IMR-90 (cell line): ENCODE measurements around the gene TEX35. TPM values are rescaled to one million over a fixed set of nuclear protein-coding genes. Genes with fewer than 3 reads are reported as not detected.

Source experiments
- ATAC-seq: fragments of 200-7000 bp; cut with Tn5 transposase; 2 replicates; pipeline ENCODE4 v1.9.1; 2020; ENCODE audit warnings: low read depth, mild to moderate bottlenecking, moderate library complexity
- BruUV-seq: library from RNA; stranded (reverse); fragments of 400-500 nt; replicated peaks from 2 replicates; lab custom pipeline; 2021; lab: Mats Ljungman, UMichigan
- CTCF ChIA-PET: fragments of 300-600 bp; formaldehyde crosslinking; extraction: SDS; loops from one replicate; lab custom pipeline; 2021; ENCODE audit warnings: antibody characterized with exemption; lab: Yijun Ruan, JAX
- POLR2A ChIA-PET: fragments of 300-600 bp; sonication (Branson Sonifier 250); formaldehyde crosslinking; loops from one replicate; lab custom pipeline; 2022; ENCODE audit warnings: antibody characterized with exemption; ENCODE audit not compliant: unreplicated experiment; lab: Charles Lee
- DNase-seq: peaks from one replicate; pipeline ENCODE4 v3.0.0; 2013
- H2AFZ ChIP-seq: replicated peaks from 2 replicates; pipeline ENCODE3; 2013; ENCODE audit warnings: low read length, mild to moderate bottlenecking; ENCODE audit not compliant: poor library complexity
- H2AK5ac ChIP-seq: 2 replicates; pipeline ENCODE4 v1.6.1; 2013; ENCODE audit warnings: low read depth, low read length, inconsistent platforms
- H2AK9ac ChIP-seq: replicated peaks from 2 replicates; pipeline ENCODE3; 2013; ENCODE audit warnings: mild to moderate bottlenecking, low read depth, low read length, moderate library complexity; ENCODE audit not compliant: poor library complexity
- H2BK120ac ChIP-seq: 2 replicates; pipeline ENCODE4 v1.6.1; 2013; ENCODE audit warnings: low read depth, low read length, inconsistent platforms
- H2BK15ac ChIP-seq: 3 replicates; pipeline ENCODE4 v1.6.1; 2013; ENCODE audit warnings: low read depth, low read length, inconsistent platforms
- H2BK20ac ChIP-seq: 2 replicates; pipeline ENCODE4 v1.6.1; 2013; ENCODE audit warnings: low read depth, mild to moderate bottlenecking, inconsistent platforms, low read length, moderate library complexity
- H2BK5ac ChIP-seq: 2 replicates; pipeline ENCODE4 v1.6.1; 2013; ENCODE audit warnings: mild to moderate bottlenecking, low read depth, low read length, inconsistent platforms; ENCODE audit not compliant: poor library complexity, severe bottlenecking
- H3K14ac ChIP-seq: replicated peaks from 2 replicates; pipeline ENCODE4 v1.6.1; 2013; ENCODE audit warnings: low read depth, low read length, inconsistent platforms
- H3K18ac ChIP-seq: 2 replicates; pipeline ENCODE4 v1.6.1; 2013; ENCODE audit warnings: low read depth, low read length, control low read depth
- H3K23ac ChIP-seq: 2 replicates; pipeline ENCODE4 v1.6.1; 2013; ENCODE audit warnings: low read depth, low read length, inconsistent platforms
- H3K27ac ChIP-seq: 2 replicates; pipeline ENCODE4 v1.5.1; 2013; ENCODE audit warnings: mild to moderate bottlenecking, control low read depth, low read length; ENCODE audit not compliant: insufficient read depth
- H3K27me3 ChIP-seq: 2 replicates; pipeline ENCODE4 v1.6.1; 2013; ENCODE audit warnings: low read length; ENCODE audit not compliant: control insufficient read depth, insufficient read depth
- H3K36me3 ChIP-seq: 2 replicates; pipeline ENCODE4 v1.6.1; 2013; ENCODE audit warnings: low read length, mixed read lengths; ENCODE audit not compliant: control insufficient read depth, insufficient read depth
- H3K4ac ChIP-seq: 2 replicates; pipeline ENCODE4 v1.6.1; 2013; ENCODE audit warnings: low read depth, low read length, inconsistent platforms
- H3K4me1 ChIP-seq: 2 replicates; pipeline ENCODE4 v1.6.1; 2013; ENCODE audit warnings: low read length, mixed read lengths; ENCODE audit not compliant: control insufficient read depth, insufficient read depth
- H3K4me2 ChIP-seq: 2 replicates; pipeline ENCODE4 v1.6.1; 2013; ENCODE audit warnings: low read depth, mild to moderate bottlenecking, control low read depth, low read length, moderate library complexity
- H3K4me3 ChIP-seq: 2 replicates; pipeline ENCODE4 v1.5.1; 2013; ENCODE audit warnings: low read depth, mild to moderate bottlenecking, control low read depth, low read length, moderate library complexity; ENCODE audit not compliant: insufficient read depth
- H3K56ac ChIP-seq: 2 replicates; pipeline ENCODE4 v1.6.1; 2013; ENCODE audit warnings: low read length, inconsistent platforms; ENCODE audit not compliant: insufficient read depth; ENCODE audit errors: extremely low read depth
- H3K79me1 ChIP-seq, 2 experiments: 2 replicates each; pipeline ENCODE4 v1.6.1; 2013; ENCODE audit warnings: low read length in 2 of 2, inconsistent platforms in 1 of 2, low read depth in 1 of 2
- H3K9ac ChIP-seq: 2 replicates; pipeline ENCODE4 v1.6.1; 2013; ENCODE audit warnings: low read depth, low read length, control low read depth
- H3K9me1 ChIP-seq: 2 replicates; pipeline ENCODE4 v1.6.1; 2013; ENCODE audit warnings: low read length, inconsistent platforms; ENCODE audit not compliant: insufficient read depth
- H3K9me3 ChIP-seq: 2 replicates; pipeline ENCODE4 v1.6.1; 2013; ENCODE audit warnings: low read length; ENCODE audit not compliant: control insufficient read depth, insufficient read depth
- H4K20me1 ChIP-seq: 2 replicates; pipeline ENCODE4 v1.6.1; 2013; ENCODE audit warnings: low read length, inconsistent platforms; ENCODE audit not compliant: insufficient read depth
- H4K5ac ChIP-seq: 2 replicates; pipeline ENCODE4 v1.6.1; 2013; ENCODE audit warnings: mild to moderate bottlenecking, low read depth, low read length, control low read depth
- H4K8ac ChIP-seq, 2 experiments: 2 replicates each; pipeline ENCODE4 v1.6.1; 2013; ENCODE audit warnings: low read depth in 2 of 2, low read length in 2 of 2, control low read depth in 1 of 2, inconsistent platforms in 1 of 2
- H4K91ac ChIP-seq: 2 replicates; pipeline ENCODE4 v1.6.1; 2013; ENCODE audit warnings: low read depth, low read length, inconsistent platforms; ENCODE audit not compliant: insufficient read depth
- CEBPB ChIP-seq: IDR thresholded peaks from 2 replicates; pipeline ENCODE4 v1.6.1; 2012; ENCODE audit warnings: low read depth, low read length, improper control_type of control experiment
- FOS ChIP-seq: fragments of 150-350 bp; IDR thresholded peaks from 2 replicates; pipeline ENCODE4 v1.6.1; 2016; ENCODE audit warnings: low read depth, low read length
- MAZ ChIP-seq: IDR thresholded peaks from 2 replicates; pipeline ENCODE4 v1.6.1; 2012; ENCODE audit warnings: low read depth, mild to moderate bottlenecking, low read length, improper control_type of control experiment, moderate library complexity, borderline replicate concordance
- MXI1 ChIP-seq: IDR thresholded peaks from 2 replicates; pipeline ENCODE4 v1.6.1; 2012; ENCODE audit warnings: low read depth, mild to moderate bottlenecking, low read length, moderate library complexity, borderline replicate concordance
- NFE2L2 ChIP-seq: fragments of 150-350 bp; IDR thresholded peaks from 2 replicates; pipeline ENCODE4 v1.6.1; 2016; ENCODE audit warnings: low read depth, mild to moderate bottlenecking, low read length
- POLR2A ChIP-seq: IDR thresholded peaks from 2 replicates; pipeline ENCODE4 v1.6.1; 2012; ENCODE audit warnings: mild to moderate bottlenecking, low read depth, low read length
- RFX5 ChIP-seq: IDR thresholded peaks from 2 replicates; pipeline ENCODE4 v1.8.0; 2012; ENCODE audit warnings: low read depth, mild to moderate bottlenecking, low read length, moderate library complexity
- WGBS, 2 experiments: methylation state at CpG; one replicate each; pipeline versions ENCODE4 v1.1.5 to v1.1.7; 2013; ENCODE audit warnings: missing lambda C conversion rate in 2 of 2; ENCODE audit not compliant: insufficient read length in 1 of 2; ENCODE audit errors: extremely low coverage in 2 of 2; 5-methylcytosine and 5-hydroxymethylcytosine counted together
- dilution Hi-C: fragments of 300-500 bp; cut with HindIII; formaldehyde crosslinking; loops from one replicate; pipeline ENCODE4 v1.14.3; 2018; ENCODE audit warnings: low sequenced_read_pairs; ENCODE audit not compliant: unreplicated experiment
- in situ Hi-C: fragments of 300-500 bp; cut with MboI; formaldehyde crosslinking; loops from 3 replicates; pipeline ENCODE4 v1.14.3; 2019; ENCODE audit warnings: low sequenced_read_pairs, inconsistent platforms, mixed read lengths
- intact Hi-C: fragments of 100-400 bp; cut with micrococcal nuclease; formaldehyde crosslinking; loops from 2 replicates; pipeline ENCODE4 v1.10.0; 2022
- polyA plus RNA-seq, 3 experiments: library from polyadenylated mRNA; depleted of rRNA; stranded (reverse); fragments of >200 nt; gene quantifications; 2 replicates each; pipeline ENCODE4 v1.2.3, GENCODE V29; 2012; ENCODE audit warnings: low replicate concordance in 1 of 3
- total RNA-seq: library from RNA; depleted of rRNA; stranded (reverse); fragments of >200 nt; gene quantifications from 2 replicates; pipeline ENCODE4 v1.2.3, GENCODE V29; 2012
- TF ChIP-seq, protein P1 (sequence below): conservative IDR thresholded peaks from 2 replicates; pipeline ENCODE4 v1.5.1; 2012; ENCODE audit warnings: mild to moderate bottlenecking, low read depth, low read length, improper control_type of control experiment
- TF ChIP-seq, protein P2 (sequence below): fragments of 150-350 bp; IDR thresholded peaks from 2 replicates; pipeline ENCODE4 v1.6.1; 2017; ENCODE audit warnings: mild to moderate bottlenecking, antibody characterized with exemption, low read length, low read depth

TEX35 gene
- total and polyA plus RNA-seq, 2 of the 4 experiments (the other 2 are of a cell fraction), result 0.05 TPM; not detected in 1

- intact Hi-C loops (loop anchor here (1.0 to 5.0 kb wide), 4 partner anchors 220 to 835 kb away; partner anchors contain the start of genes AXDND1 and SOAT1), in situ Hi-C loops (loop anchor here (5.0 to 10.0 kb wide), 2 partner anchors 475 to 833 kb away; partner anchors contain the start of gene AXDND1), dilution Hi-C loops (no loop called here)
- Histone ChIP-seq H3K56ac (no peak overlapping the region), H3K14ac (no peak overlapping the region), H3K4ac (peak overlapping the region; percentile 23), H2BK5ac (no peak overlapping the region), H4K91ac (0 out of 2 replicates have a peak overlapping the region, but pooled peaks have one; percentile 27), H3K4me3 (no peak overlapping the region), H3K36me3 (no peaks in the 10 kb centered on the region), H2BK15ac (peak overlapping the region; percentile 22; the same call in 1 of the 3 replicates), H3K9ac (no peak overlapping the region), H3K4me2 (no peak overlapping the region), H3K9me1 (peaks cover 13% of the 10 kb centered on the region), H3K9me3 (no peaks in the 10 kb centered on the region), H2AK9ac (peak overlapping the region; percentile 1), H3K79me1 (no peaks in the 10 kb centered on the region), H2AFZ (peak overlapping the region; percentile 85), H3K27ac (no peak overlapping the region), H3K27me3 (no peaks in the 10 kb centered on the region), H3K23ac (no peak overlapping the region), H2AK5ac (0 out of 2 replicates have a peak overlapping the region, but pooled peaks have one; percentile 21), H3K4me1 (peaks cover 17% of the 10 kb centered on the region), H2BK20ac (peak overlapping the region; percentile 18; the same call in 1 of the 2 replicates), H3K18ac (no peak overlapping the region), H4K8ac (peak overlapping the region in 1 of 2 experiments; percentile 44; a peak in 2 of 4 replicates), H4K5ac (no peak overlapping the region), H2BK120ac (peak overlapping the region; percentile 26; the same call in 1 of the 2 replicates), H4K20me1 (peaks cover 4% of the 10 kb centered on the region; the same call in 1 of the 2 replicates)
- TF ChIP-seq CEBPB, result no peak
- no peak for TF ChIP-seq MXI1
- TF ChIP-seq MAZ, result no peak
- no peak for TF ChIP-seq NFE2L2
- no peak for TF ChIP-seq RFX5
- TF ChIP-seq POLR2A, result no peak
- TF ChIP-seq, protein P1, sequence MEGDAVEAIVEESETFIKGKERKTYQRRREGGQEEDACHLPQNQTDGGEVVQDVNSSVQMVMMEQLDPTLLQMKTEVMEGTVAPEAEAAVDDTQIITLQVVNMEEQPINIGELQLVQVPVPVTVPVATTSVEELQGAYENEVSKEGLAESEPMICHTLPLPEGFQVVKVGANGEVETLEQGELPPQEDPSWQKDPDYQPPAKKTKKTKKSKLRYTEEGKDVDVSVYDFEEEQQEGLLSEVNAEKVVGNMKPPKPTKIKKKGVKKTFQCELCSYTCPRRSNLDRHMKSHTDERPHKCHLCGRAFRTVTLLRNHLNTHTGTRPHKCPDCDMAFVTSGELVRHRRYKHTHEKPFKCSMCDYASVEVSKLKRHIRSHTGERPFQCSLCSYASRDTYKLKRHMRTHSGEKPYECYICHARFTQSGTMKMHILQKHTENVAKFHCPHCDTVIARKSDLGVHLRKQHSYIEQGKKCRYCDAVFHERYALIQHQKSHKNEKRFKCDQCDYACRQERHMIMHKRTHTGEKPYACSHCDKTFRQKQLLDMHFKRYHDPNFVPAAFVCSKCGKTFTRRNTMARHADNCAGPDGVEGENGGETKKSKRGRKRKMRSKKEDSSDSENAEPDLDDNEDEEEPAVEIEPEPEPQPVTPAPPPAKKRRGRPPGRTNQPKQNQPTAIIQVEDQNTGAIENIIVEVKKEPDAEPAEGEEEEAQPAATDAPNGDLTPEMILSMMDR, result no peak
- TF ChIP-seq FOS, result no peak
- TF ChIP-seq, protein P2, sequence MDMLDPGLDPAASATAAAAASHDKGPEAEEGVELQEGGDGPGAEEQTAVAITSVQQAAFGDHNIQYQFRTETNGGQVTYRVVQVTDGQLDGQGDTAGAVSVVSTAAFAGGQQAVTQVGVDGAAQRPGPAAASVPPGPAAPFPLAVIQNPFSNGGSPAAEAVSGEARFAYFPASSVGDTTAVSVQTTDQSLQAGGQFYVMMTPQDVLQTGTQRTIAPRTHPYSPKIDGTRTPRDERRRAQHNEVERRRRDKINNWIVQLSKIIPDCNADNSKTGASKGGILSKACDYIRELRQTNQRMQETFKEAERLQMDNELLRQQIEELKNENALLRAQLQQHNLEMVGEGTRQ, result no peak
- ChIA-PET CTCF (interaction anchor here (0.6 to 2.0 kb wide), 7 partner anchors 9 to 472 kb away, joined by 3 to 16 read pairs (median 3); no protein-coding TSS in a partner anchor), POLR2A (no interaction called here)
- ATAC-seq, result peak; percentile 11; the same call in 1 of the 2 replicates
- BruUV-seq, result no TSS peak
- 46% methylated on average over 7 of the region's 10 CpGs; no CpG with 5 or more reads in 1 of the 2 experiments for WGBS, 2 experiments
- DNase-seq, result no peak
Measured at GRCh38 chr1:178531887-178532286, 19.0 kb downstream of the TEX35 start.
